Peyer's patch (tissue), 4 donors: Measurements from ENCODE around the gene C9orf72. TPM values are rescaled to one million over a fixed set of nuclear protein-coding genes. Genes with fewer than 3 reads are reported as not detected.

Experiments
- DNase-seq, 3 donors: peaks; one replicate each; pipeline ENCODE4 v3.0.0-alpha.2; 2017 to 2019
- H3K27ac ChIP-seq, 4 donors: fragments of 200-600 bp; sonication (generic); one replicate each; pipeline ENCODE4 v1.5.1; 2016 to 2019
- H3K27me3 ChIP-seq, 2 donors: fragments of 200-600 bp; sonication (generic); one replicate each; pipeline ENCODE4 v1.5.1; 2019
- H3K36me3 ChIP-seq, 3 donors: fragments of 200-600 bp; sonication (generic); one replicate each; pipeline ENCODE4 v1.5.1; 2016 to 2019
- H3K4me1 ChIP-seq, 4 donors: fragments of 200-600 bp; sonication (generic); one replicate each; pipeline ENCODE4 v1.5.1; 2016 to 2019
- H3K4me3 ChIP-seq, 4 donors: fragments of 200-600 bp; sonication (generic); 1 replicate in 3 of 4; 2 replicates in 1 of 4; pipeline ENCODE4 v1.5.1; 2016 to 2019; ENCODE audit warnings: mild to moderate bottlenecking in 1 of 4
- H3K9me3 ChIP-seq, 4 donors: fragments of 200-600 bp; sonication (generic); one replicate each; pipeline ENCODE4 v1.5.1; 2016 to 2019; ENCODE audit warnings: mild to moderate bottlenecking in 1 of 4
- CTCF ChIP-seq, 6 experiments: fragments of 450-650 bp in 4 of 6; fragments of 200-600 bp in 2 of 6; sonication (generic) in 1 of 6; IDR thresholded peaks; one replicate each; pipeline ENCODE4 v1.5.1; 2017 to 2019; ENCODE audit warnings: antibody characterized with exemption in 6 of 6, mild to moderate bottlenecking in 3 of 6, moderate library complexity in 1 of 6
- POLR2A ChIP-seq, 2 donors: fragments of 450-650 bp; IDR thresholded peaks; one replicate each; pipeline ENCODE4 v1.5.1; 2017; ENCODE audit warnings: antibody characterized with exemption in 2 of 2, mild to moderate bottlenecking in 2 of 2, moderate library complexity in 2 of 2
- total RNA-seq, 4 donors: library from RNA; depleted of rRNA; stranded (reverse); fragments of >200 nt; gene quantifications; one replicate each; pipeline ENCODE4 v1.1.0, GENCODE V29; 2016

Gene C9orf72
- total RNA-seq, 4 donors from 2014 or later: 13.1 to 30.5 (median 15.1) TPM

- Histone ChIP-seq H3K9me3 (no peaks in the 10 kb centered on the region), H3K4me3 (no peak overlapping the region), H3K27ac (peak overlapping the region in 2 of 4 donors; percentile 5 to 35), H3K27me3 (no peaks in the 10 kb centered on the region), H3K4me1 (no peaks in the 10 kb centered on the region), H3K36me3 (no peaks in the 10 kb centered on the region)
- DNase-seq: no peak
- TF ChIP-seq POLR2A (IDR thresholded peaks at IDR 0.05) (no peak), CTCF (IDR thresholded peaks at IDR 0.05) (no peak)
Observed at GRCh38 chr9:27599870-27600238, 26.6 kb upstream of the C9orf72 start.

DNA sequence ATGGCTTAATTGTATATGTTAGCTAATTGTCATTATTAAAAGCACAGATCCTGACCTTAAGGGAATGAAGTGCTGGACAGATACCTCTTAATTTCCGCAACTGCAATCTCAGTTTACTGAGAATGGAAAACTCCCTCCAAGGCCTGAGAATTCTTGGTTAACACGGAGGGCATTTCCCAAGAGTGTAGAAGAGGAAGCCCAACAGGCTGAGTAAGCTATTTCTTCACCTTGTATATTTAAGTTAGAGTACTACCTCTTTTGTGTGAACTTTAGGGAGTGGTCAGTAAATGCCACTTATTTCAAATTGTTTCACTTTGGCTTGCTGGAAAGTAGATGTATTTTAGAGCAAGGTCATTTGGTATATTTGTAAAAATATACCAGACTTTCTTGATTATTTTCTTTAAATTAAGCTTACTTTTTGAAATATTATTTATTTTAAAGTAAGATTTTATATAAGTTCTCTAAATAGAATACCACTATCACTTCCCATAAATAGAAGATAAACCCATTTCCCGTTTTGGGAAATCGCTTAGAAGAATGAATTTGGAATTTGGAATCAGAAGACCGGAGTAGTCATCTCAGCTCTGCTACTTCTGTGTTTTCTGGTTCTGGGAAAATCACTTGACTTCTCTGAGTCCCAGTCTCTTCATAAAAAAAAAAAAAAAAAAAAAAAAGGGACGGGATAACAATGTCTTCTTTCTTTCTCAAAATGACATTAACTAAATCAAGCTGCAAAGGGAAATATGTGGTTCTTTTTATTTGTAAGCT lies 26.0 kb upstream of the C9orf72 start:
- TF ChIP-seq CTCF (IDR thresholded peaks at IDR 0.05): no peak
- TF ChIP-seq POLR2A (IDR thresholded peaks at IDR 0.05): no peak
- H3K27ac ChIP-seq: no peak overlapping the region
- no peaks in the 10 kb centered on the region for H3K4me1 ChIP-seq
- H3K4me3 ChIP-seq: no peak overlapping the region
- no peaks in the 10 kb centered on the region for H3K27me3 ChIP-seq
- H3K9me3 ChIP-seq: no peaks in the 10 kb centered on the region
- DNase-seq: no peak
- H3K36me3 ChIP-seq: no peaks in the 10 kb centered on the region

DNA sequence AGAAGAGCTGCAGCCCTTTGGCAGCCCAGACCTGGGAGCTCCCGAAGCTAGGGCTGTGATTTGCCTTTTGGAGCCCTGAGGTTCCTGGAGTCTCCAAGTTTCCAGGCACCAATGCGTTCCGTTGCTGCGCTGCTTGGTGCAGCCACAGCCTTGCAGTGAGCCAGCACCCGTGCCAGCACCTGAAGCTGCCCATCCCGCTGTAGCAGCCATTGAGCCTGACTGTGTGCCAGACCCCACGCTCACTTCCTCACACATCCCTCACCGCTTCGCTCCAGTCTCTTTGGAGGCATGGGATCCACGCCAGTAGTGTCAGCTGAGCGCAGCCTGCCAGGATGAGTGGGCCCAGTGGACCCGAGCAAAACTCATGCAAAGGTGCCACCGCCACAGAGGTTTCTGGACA lies 22.5 kb upstream of the C9orf72 start:
- no peaks in the 10 kb centered on the region for H3K36me3 ChIP-seq
- no peaks in the 10 kb centered on the region for H3K4me1 ChIP-seq
- no peak for DNase-seq
- no peak overlapping the region for H3K4me3 ChIP-seq
- H3K27me3 ChIP-seq: no peaks in the 10 kb centered on the region
- H3K9me3 ChIP-seq: no peaks in the 10 kb centered on the region
- H3K27ac ChIP-seq: no peak overlapping the region
- TF ChIP-seq CTCF (IDR thresholded peaks at IDR 0.05) (no peak), POLR2A (IDR thresholded peaks at IDR 0.05) (no peak)

GRCh38 chr9:27591672-27592071 lies 18.4 kb upstream of the C9orf72 start:
- no peak overlapping the region for H3K27ac ChIP-seq
- no peak for TF ChIP-seq POLR2A (IDR thresholded peaks at IDR 0.05)
- no peaks in the 10 kb centered on the region for H3K27me3 ChIP-seq
- H3K4me1 ChIP-seq: no peaks in the 10 kb centered on the region
- no peaks in the 10 kb centered on the region for H3K9me3 ChIP-seq
- DNase-seq: no peak
- H3K4me3 ChIP-seq: no peak overlapping the region
- H3K36me3 ChIP-seq: no peaks in the 10 kb centered on the region

- TF ChIP-seq POLR2A (IDR thresholded peaks at IDR 0.05): no peak
- TF ChIP-seq CTCF (IDR thresholded peaks at IDR 0.05): no peak
Observed at GRCh38 chr9:27591093-27591492, 17.8 kb upstream of the C9orf72 start.

DNA sequence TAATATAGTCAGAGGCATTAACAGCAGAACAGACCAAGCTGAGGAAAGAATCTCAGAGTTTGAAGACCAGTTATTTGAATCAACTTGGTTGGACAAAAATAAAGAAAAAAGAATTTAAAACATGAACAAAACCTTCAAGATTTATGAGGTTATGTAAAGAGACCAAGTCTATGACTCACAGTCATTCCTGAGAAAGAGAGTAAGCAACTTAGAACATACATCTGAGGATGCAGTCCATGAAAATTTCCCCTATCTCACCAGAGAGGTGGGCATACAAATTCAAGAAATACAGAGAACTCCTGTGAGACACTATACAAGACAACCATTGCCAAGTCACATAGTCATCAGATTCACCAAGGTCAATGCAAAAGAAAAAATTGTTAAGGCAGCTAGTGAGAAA lies 17.4 kb upstream of the C9orf72 start:
- H3K27ac ChIP-seq: no peak overlapping the region
- TF ChIP-seq POLR2A (IDR thresholded peaks at IDR 0.05) (no peak), CTCF (IDR thresholded peaks at IDR 0.05) (no peak)
- H3K27me3 ChIP-seq: no peaks in the 10 kb centered on the region
- no peaks in the 10 kb centered on the region for H3K4me1 ChIP-seq
- H3K36me3 ChIP-seq: no peaks in the 10 kb centered on the region
- no peak overlapping the region for H3K4me3 ChIP-seq
- no peak for DNase-seq
- no peaks in the 10 kb centered on the region for H3K9me3 ChIP-seq

More at GRCh38 chr9:27591093-27591492, 17.8 kb upstream of the C9orf72 start:
- no peaks in the 10 kb centered on the region for H3K4me1 ChIP-seq
- H3K4me3 ChIP-seq: no peak overlapping the region
- H3K27ac ChIP-seq: no peak overlapping the region
- no peak for DNase-seq
- H3K9me3 ChIP-seq: no peaks in the 10 kb centered on the region
- no peaks in the 10 kb centered on the region for H3K36me3 ChIP-seq
- no peaks in the 10 kb centered on the region for H3K27me3 ChIP-seq
